Tibial nerve (tissue), 4 donors: ENCODE results near the gene SLC16A7. TPM values are rescaled to one million over a fixed set of nuclear protein-coding genes. Genes with fewer than 3 reads are reported as not detected.

Source experiments
- DNase-seq, 2 donors: peaks; one replicate each; pipeline ENCODE4 v3.0.0-alpha.2; 2019; ENCODE audit warnings: low spot score in 2 of 2
- H3K27ac ChIP-seq, 4 donors: fragments of 200-600 bp; sonication (generic) in 3 of 4; one replicate each; pipeline ENCODE4 v1.5.1; 2017 to 2019; ENCODE audit warnings: mild to moderate bottlenecking in 1 of 4
- H3K27me3 ChIP-seq, 2 donors: fragments of 200-600 bp; sonication (generic) in 1 of 2; one replicate each; pipeline versions ENCODE4 v1.5.1 to v1.6.0; 2017 to 2019
- H3K36me3 ChIP-seq, 3 donors: fragments of 200-600 bp; sonication (generic); one replicate each; pipeline ENCODE4 v1.5.1; 2018 to 2019
- H3K4me1 ChIP-seq, 4 donors: fragments of 200-600 bp; sonication (generic) in 3 of 4; one replicate each; pipeline ENCODE4 v1.5.1; 2017 to 2019
- H3K4me3 ChIP-seq, 4 donors: fragments of 200-600 bp; sonication (generic) in 3 of 4; one replicate each; pipeline ENCODE4 v1.5.1; 2017 to 2019; ENCODE audit warnings: mild to moderate bottlenecking in 1 of 4, moderate library complexity in 1 of 4
- H3K9me3 ChIP-seq, 4 donors: fragments of 200-600 bp; sonication (generic) in 3 of 4; one replicate each; pipeline ENCODE4 v1.5.1; 2017 to 2019
- CTCF ChIP-seq, 5 experiments: fragments of 200-600 bp in 3 of 5; fragments of 450-650 bp in 2 of 5; sonication (generic) in 3 of 5; IDR thresholded peaks; one replicate each; pipeline ENCODE4 v1.5.1; 2016 to 2019; ENCODE audit warnings: antibody characterized with exemption in 5 of 5, mild to moderate bottlenecking in 3 of 5, moderate library complexity in 2 of 5
- EP300 ChIP-seq, 2 donors: sonication (generic); formaldehyde crosslinking; IDR thresholded peaks; one replicate each; pipeline ENCODE4 v1.6.1; 2017; ENCODE audit warnings: antibody characterized with exemption in 2 of 2, mild to moderate bottlenecking in 1 of 2
- POLR2A ChIP-seq, 2 donors: fragments of 450-650 bp; IDR thresholded peaks; one replicate each; pipeline ENCODE4 v1.6.1; 2017; ENCODE audit warnings: antibody characterized with exemption in 2 of 2, mild to moderate bottlenecking in 2 of 2, moderate library complexity in 2 of 2
- WGBS, 2 donors: methylation state at CpG; one replicate each; pipeline ENCODE4 v1.1.5; 2018; 5-methylcytosine and 5-hydroxymethylcytosine counted together
- total RNA-seq, 4 donors: library from RNA; depleted of rRNA; stranded (reverse); fragments of >200 nt; gene quantifications; one replicate each; pipeline ENCODE4 v1.1.0, GENCODE V29; 2016

SLC16A7 gene
- total RNA-seq, 4 donors from 2014 or later = 16.0 to 47.9 (median 29.3) TPM

- Histone ChIP-seq H3K27me3 (no peaks in the 10 kb centered on the region), H3K4me3 (no peak overlapping the region), H3K36me3 (peaks cover 0 to 4% (median 0%) of the 10 kb centered on the region in 3 donors), H3K4me1 (no peaks in the 10 kb centered on the region), H3K27ac (no peak overlapping the region), H3K9me3 (no peaks in the 10 kb centered on the region)
- WGBS, 2 donors = 85 to 88% methylated on average over 2 of the region's 2 CpGs
- TF ChIP-seq CTCF (IDR thresholded peaks at IDR 0.05) = no peak
- TF ChIP-seq EP300 (IDR thresholded peaks at IDR 0.05) = no peak
- TF ChIP-seq POLR2A (IDR thresholded peaks at IDR 0.05) = no peak
- DNase-seq = no peak
Measured at GRCh38 chr12:59660148-59660547, 64.3 kb downstream of the SLC16A7 start.

- DNase-seq = no peak
- Histone ChIP-seq H3K9me3 (no peaks in the 10 kb centered on the region), H3K4me3 (no peak overlapping the region), H3K27me3 (no peaks in the 10 kb centered on the region), H3K36me3 (peaks cover 0 to 3% (median 0%) of the 10 kb centered on the region in 3 donors), H3K27ac (no peak overlapping the region), H3K4me1 (no peaks in the 10 kb centered on the region)
- WGBS, 2 donors = 99% methylated on average over 2 of the region's 2 CpGs
- no peak for TF ChIP-seq EP300 (IDR thresholded peaks at IDR 0.05)
Measured at GRCh38 chr12:59660921-59661597, 65.2 kb downstream of the SLC16A7 start.

GRCh38 chr12:59664495-59664894 is 68.7 kb downstream of the SLC16A7 start:
- Histone ChIP-seq H3K4me1 (no peaks in the 10 kb centered on the region), H3K4me3 (no peak overlapping the region), H3K27ac (no peak overlapping the region), H3K9me3 (peaks cover 0 to 9% (median 0%) of the 10 kb centered on the region in 4 donors), H3K27me3 (no peaks in the 10 kb centered on the region), H3K36me3 (peaks cover 0 to 7% (median 0%) of the 10 kb centered on the region in 3 donors)
- no peak for TF ChIP-seq POLR2A (IDR thresholded peaks at IDR 0.05)
- 73 to 76% methylated on average over 2 of the region's 2 CpGs for WGBS, 2 donors
- DNase-seq = no peak

- DNase-seq = no peak
- Histone ChIP-seq H3K36me3 (peaks cover 0 to 7% (median 0%) of the 10 kb centered on the region in 3 donors), H3K9me3 (peaks cover 0 to 9% (median 0%) of the 10 kb centered on the region in 4 donors), H3K27ac (no peak overlapping the region), H3K4me3 (no peak overlapping the region), H3K27me3 (no peaks in the 10 kb centered on the region), H3K4me1 (no peaks in the 10 kb centered on the region)
- 76 to 79% methylated on average over 2 of the region's 2 CpGs for WGBS, 2 donors
- TF ChIP-seq CTCF (IDR thresholded peaks at IDR 0.05) (no peak), POLR2A (IDR thresholded peaks at IDR 0.05) (no peak), EP300 (IDR thresholded peaks at IDR 0.05) (no peak)
Measured at GRCh38 chr12:59665701-59666100, 69.9 kb downstream of the SLC16A7 start.

- WGBS, 2 donors = 78 to 90% methylated on average over 2 of the region's 2 CpGs
- no peak overlapping the region for H3K27ac ChIP-seq
- no peak for DNase-seq
- H3K9me3 ChIP-seq = peaks cover 0 to 9% (median 0%) of the 10 kb centered on the region in 4 donors
- H3K4me3 ChIP-seq = no peak overlapping the region
- no peak for TF ChIP-seq POLR2A (IDR thresholded peaks at IDR 0.05)
- no peak for TF ChIP-seq CTCF (IDR thresholded peaks at IDR 0.05)
- TF ChIP-seq EP300 (IDR thresholded peaks at IDR 0.05) = no peak
- H3K27me3 ChIP-seq = no peaks in the 10 kb centered on the region
- peaks cover 0 to 7% (median 0%) of the 10 kb centered on the region in 3 donors for H3K36me3 ChIP-seq
- no peaks in the 10 kb centered on the region for H3K4me1 ChIP-seq
Measured at GRCh38 chr12:59668674-59669073, 72.8 kb downstream of the SLC16A7 start.

GRCh38 chr12:59672273-59672672 is 76.4 kb downstream of the SLC16A7 start:
- DNase-seq = no peak
- WGBS, 2 donors = 95 to 98% methylated on average over 2 of the region's 2 CpGs
- TF ChIP-seq EP300 (IDR thresholded peaks at IDR 0.05) = no peak
- TF ChIP-seq CTCF (IDR thresholded peaks at IDR 0.05) = no peak
- TF ChIP-seq POLR2A (IDR thresholded peaks at IDR 0.05) = no peak
- no peaks in the 10 kb centered on the region for H3K4me1 ChIP-seq
- H3K9me3 ChIP-seq = peaks cover 0 to 7% (median 0%) of the 10 kb centered on the region in 4 donors
- H3K27ac ChIP-seq = no peak overlapping the region
- H3K36me3 ChIP-seq = peaks cover 0 to 7% (median 0%) of the 10 kb centered on the region in 3 donors
- no peaks in the 10 kb centered on the region for H3K27me3 ChIP-seq
- H3K4me3 ChIP-seq = no peak overlapping the region
